HUES48 (cell line): Measurements from ENCODE around the gene CTNNA1.
A peak's percentile ranks its signal among the peaks of the same experiment; 100 is the strongest.
"Not testable (repeated sequence)": the region's sequence is repeated elsewhere in the genome, so short reads cannot be mapped to it uniquely, and the experiment has no call there.

ENCODE experiments used
- H3K27ac ChIP-seq: one replicate; pipeline ENCODE4 v1.7.0; 2013; ENCODE audit warnings: low read depth, low read length, inconsistent platforms
- H3K27me3 ChIP-seq: 2 replicates; pipeline ENCODE4 v1.6.1; 2013; ENCODE audit warnings: mild to moderate bottlenecking, low read length; ENCODE audit not compliant: control insufficient read depth, insufficient read depth
- H3K36me3 ChIP-seq: 2 replicates; pipeline ENCODE4 v1.6.1; 2013; ENCODE audit warnings: low read length; ENCODE audit not compliant: control insufficient read depth, insufficient read depth
- H3K4me1 ChIP-seq: 2 replicates; pipeline ENCODE4 v1.6.1; 2013; ENCODE audit warnings: mild to moderate bottlenecking, low read length; ENCODE audit not compliant: control insufficient read depth, insufficient read depth
- H3K4me3 ChIP-seq: 2 replicates; pipeline ENCODE4 v1.5.1; 2013; ENCODE audit warnings: mild to moderate bottlenecking, low read depth, low read length
- H3K9ac ChIP-seq: 2 replicates; pipeline ENCODE4 v1.6.1; 2013; ENCODE audit warnings: mild to moderate bottlenecking, low read depth, low read length, moderate library complexity
- H3K9me3 ChIP-seq: 2 replicates; pipeline ENCODE4 v1.6.1; 2013; ENCODE audit warnings: low read length; ENCODE audit not compliant: control insufficient read depth, insufficient read depth

CTNNA1 gene

DNA sequence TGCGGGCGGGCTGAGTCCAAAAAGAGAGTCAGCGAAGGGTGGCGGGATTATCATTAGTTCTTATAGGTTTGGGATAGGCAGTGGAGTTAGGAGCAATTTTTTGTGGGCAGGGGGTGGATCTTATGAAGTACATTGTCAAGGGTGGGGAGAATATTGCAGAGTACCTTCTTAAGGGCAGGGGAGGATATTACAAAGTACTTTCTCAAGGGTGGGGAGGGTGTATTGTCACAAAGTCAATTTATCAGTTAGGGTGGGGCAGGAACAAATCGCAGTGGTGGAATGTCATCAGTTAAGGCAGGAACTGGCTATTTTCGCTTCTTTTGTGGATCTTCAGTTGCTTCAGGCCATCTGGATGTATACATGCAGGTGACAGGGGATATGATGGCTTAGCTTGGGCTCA is 81.6 kb downstream of the CTNNA1 start:
- H3K36me3 ChIP-seq, H3K9ac ChIP-seq, H3K9me3 ChIP-seq, H3K27me3 ChIP-seq, H3K4me3 ChIP-seq: not testable (repeated sequence)
- Histone ChIP-seq H3K4me1 (peaks cover 63% of the 10 kb centered on the region), H3K27ac (peak overlapping the region; percentile 91)

DNA sequence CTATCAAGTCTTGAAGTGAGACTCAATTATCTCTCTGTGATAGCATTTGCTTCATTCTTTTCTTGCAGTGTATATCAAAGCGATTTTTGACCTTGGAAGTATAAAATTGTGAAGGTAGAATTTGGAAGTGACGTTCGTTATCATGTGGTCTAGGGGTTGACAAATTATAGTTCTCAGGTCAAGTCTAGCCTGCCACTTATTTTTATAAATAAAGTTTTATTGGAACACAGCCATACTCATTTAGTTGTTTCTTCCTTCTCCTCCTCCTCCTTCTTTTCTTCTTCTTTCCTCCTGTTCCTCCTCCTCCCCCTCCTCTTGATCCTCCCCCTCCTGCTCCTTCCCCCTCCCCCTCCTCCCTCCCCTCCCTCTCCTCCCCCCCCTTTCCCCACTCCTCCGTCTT is 83.9 kb downstream of the CTNNA1 start:
- no peaks in the 10 kb centered on the region for H3K27me3 ChIP-seq

DNA sequence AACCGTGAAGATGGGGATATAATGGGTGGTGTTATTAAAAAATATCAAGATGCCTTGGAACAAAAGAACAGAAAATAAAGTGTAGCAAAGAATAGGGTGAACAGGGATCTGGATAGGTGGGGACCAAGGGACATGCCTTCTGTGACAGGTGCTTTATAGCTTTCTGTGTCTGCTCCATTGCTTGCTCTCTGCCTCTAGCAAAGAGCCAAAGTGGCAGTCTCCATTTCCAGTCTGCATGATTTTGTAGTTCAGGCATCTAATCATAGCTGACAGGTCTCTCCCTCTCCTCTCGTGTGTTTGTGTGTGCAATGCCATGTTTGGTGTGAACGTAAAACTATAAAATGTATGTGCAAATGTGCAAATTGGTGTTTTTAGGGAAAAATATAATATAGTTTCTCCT is 86.9 kb downstream of the CTNNA1 start:
- Histone ChIP-seq H3K9me3 (no peaks in the 10 kb centered on the region), H3K36me3 (no peaks in the 10 kb centered on the region; the same call in 1 of the 2 replicates), H3K4me1 (peaks cover 35% of the 10 kb centered on the region)

More for the DNA sequence above, 83.9 kb downstream of the CTNNA1 start:
- Histone ChIP-seq H3K9ac (no peak overlapping the region), H3K4me1 (peaks cover 45% of the 10 kb centered on the region), H3K4me3 (no peak overlapping the region), H3K36me3 (no peaks in the 10 kb centered on the region; the same call in 1 of the 2 replicates), H3K27ac (no peak overlapping the region), H3K9me3 (no peaks in the 10 kb centered on the region)

DNA sequence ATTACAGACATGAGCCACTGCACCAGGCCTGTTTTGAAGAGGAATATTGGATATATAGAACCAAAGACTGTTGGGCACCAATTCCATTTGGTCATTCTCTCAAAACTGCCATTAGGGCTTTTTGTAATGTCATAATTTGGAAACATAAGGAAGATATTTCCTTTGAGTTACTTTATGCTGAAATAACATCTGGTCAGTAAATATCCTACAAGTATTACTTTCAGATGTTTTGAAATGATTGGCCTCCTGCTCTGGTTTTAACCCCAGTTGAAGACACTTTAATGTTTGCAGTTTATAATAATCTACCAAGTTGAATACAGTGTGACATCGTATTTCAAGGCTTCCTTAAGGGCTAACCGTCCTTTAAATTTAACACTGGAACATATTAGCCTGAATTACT is 88.3 kb downstream of the CTNNA1 start:
- no peaks in the 10 kb centered on the region; the same call in 1 of the 2 replicates for H3K36me3 ChIP-seq
- H3K27me3 ChIP-seq: no peaks in the 10 kb centered on the region
- peaks cover 36% of the 10 kb centered on the region for H3K4me1 ChIP-seq
- no peaks in the 10 kb centered on the region for H3K9me3 ChIP-seq
- no peak overlapping the region for H3K9ac ChIP-seq
- no peak overlapping the region for H3K4me3 ChIP-seq
- H3K27ac ChIP-seq: no peak overlapping the region

More for the DNA sequence above, 86.9 kb downstream of the CTNNA1 start:
- H3K9ac ChIP-seq: no peak overlapping the region
- no peak overlapping the region for H3K4me3 ChIP-seq
- no peaks in the 10 kb centered on the region for H3K27me3 ChIP-seq
- no peak overlapping the region for H3K27ac ChIP-seq

DNA sequence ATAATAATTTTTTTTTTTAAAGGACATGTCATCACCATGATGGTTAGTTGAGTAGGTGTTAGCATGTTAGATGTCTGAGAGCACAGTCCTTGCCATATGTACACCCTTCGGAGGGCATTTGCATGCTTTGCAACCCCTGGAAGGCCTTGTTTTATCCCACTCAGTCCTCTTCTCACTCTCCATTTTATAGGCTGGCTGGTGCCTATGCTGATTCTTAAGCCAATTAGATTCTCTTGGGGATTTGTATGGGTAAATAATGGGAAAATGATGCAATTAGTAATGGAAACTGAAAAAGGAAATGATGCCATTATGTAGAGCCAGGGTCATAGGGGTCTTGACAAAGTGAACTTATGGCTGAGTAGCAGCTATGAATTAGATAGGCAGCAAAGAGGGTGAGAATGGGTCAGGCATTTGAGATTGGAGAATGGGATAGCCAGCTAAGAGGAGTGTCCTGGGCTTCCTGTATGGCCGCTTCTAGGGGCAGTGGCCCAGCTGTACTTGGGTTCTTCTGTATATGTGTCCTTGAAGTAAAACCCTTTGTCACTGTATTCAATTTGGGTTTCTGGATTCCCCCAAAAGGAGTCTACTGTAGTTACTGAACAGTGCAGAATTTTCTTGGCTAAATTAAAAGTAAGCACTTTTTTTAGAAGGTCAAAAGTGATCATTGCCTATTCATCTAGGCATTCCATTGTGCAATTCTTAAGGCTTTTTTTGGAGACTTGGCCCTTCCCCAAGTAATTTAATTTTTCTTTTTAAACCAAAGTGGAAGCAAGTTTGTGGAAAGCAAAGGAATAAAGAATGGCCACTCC is 90.3 kb downstream of the CTNNA1 start:
- Histone ChIP-seq H3K9ac (no peak overlapping the region), H3K27me3 (no peaks in the 10 kb centered on the region), H3K9me3 (no peaks in the 10 kb centered on the region), H3K4me3 (no peak overlapping the region), H3K4me1 (peaks cover 33% of the 10 kb centered on the region), H3K36me3 (no peaks in the 10 kb centered on the region; the same call in 1 of the 2 replicates), H3K27ac (no peak overlapping the region)

DNA sequence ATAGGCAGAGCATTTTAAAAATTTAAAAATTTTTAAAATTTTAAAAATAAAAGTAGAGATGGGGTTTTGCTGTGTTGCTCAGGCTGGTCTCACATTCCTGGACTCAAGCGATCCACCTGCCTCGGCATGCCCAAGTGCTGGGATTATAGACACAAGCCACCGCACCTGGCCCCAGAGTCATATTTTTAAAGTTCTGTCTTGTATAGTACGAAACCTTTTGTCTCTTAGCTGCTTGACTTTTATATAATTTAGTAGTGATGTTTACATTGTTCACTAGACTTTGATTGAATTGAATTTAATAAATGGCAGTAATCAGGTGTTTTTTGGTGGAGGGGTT is 90.9 kb downstream of the CTNNA1 start:
- H3K36me3 ChIP-seq: no peaks in the 10 kb centered on the region; the same call in 1 of the 2 replicates

DNA sequence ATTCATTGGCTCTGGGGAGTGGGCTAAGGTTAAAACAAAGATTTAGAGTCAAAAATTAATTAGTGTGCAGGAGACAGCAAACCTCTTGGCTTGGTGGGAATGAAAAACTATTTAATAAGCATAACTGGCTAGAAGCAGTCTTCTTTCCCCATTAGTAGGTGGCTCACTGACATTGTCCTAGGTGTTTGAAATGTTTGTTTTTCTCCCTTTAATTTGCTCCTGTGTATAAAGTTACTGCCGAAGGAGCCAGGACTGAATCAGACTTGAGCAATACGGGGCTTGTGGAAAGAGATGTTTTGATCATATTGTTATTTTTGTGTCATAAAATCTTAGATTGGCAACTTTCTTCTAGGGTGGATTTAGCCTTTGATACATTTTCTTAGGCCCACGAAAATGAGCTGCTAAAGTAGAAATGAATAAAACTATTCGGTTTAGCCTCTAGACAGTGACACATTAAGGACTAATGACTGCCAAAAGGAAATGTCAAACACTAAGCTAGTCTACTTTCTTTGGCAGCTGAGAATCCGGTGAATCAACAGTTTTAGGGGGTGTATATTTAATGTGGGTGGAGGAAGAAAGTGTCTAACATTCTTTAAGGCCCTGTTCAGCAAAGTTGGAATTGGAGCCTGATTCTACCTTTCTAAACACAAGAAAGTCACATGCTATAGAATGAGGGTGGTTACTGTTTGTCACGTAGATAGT is 91.7 kb downstream of the CTNNA1 start:
- Histone ChIP-seq H3K36me3 (no peaks in the 10 kb centered on the region; the same call in 1 of the 2 replicates), H3K9ac (no peak overlapping the region), H3K4me3 (no peak overlapping the region), H3K27ac (no peak overlapping the region), H3K27me3 (no peaks in the 10 kb centered on the region), H3K9me3 (no peaks in the 10 kb centered on the region), H3K4me1 (peaks cover 41% of the 10 kb centered on the region)

More for the DNA sequence above, 90.9 kb downstream of the CTNNA1 start:
- Histone ChIP-seq H3K9ac (no peak overlapping the region), H3K27ac (no peak overlapping the region), H3K27me3 (no peaks in the 10 kb centered on the region), H3K4me3 (no peak overlapping the region), H3K9me3 (no peaks in the 10 kb centered on the region), H3K4me1 (peaks cover 37% of the 10 kb centered on the region)

DNA sequence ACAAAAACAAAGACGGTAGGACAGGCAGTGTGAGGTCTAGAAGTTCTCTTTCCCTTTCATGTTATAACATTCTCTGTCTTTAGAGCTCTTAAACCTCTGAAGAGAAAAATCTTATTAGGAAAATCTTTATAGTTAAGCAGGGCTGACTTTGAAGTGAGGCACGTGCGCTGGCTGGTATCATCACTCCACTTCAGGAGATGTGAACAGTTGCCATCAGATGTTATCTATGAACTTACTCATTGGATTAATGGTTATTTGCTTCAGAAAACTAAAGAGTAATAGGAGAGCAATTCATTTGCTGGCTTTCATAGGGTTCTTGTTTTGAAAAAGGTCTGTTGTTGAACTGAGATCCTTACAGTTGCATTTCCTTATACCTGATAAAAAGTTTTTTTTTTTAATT is 96.2 kb downstream of the CTNNA1 start:
- H3K36me3 ChIP-seq: no peaks in the 10 kb centered on the region
- H3K4me1 ChIP-seq: peaks cover 43% of the 10 kb centered on the region
- H3K4me3 ChIP-seq: no peak overlapping the region
- H3K9ac ChIP-seq: no peak overlapping the region
- H3K9me3 ChIP-seq: no peaks in the 10 kb centered on the region
- H3K27ac ChIP-seq: no peak overlapping the region
- no peaks in the 10 kb centered on the region for H3K27me3 ChIP-seq

DNA sequence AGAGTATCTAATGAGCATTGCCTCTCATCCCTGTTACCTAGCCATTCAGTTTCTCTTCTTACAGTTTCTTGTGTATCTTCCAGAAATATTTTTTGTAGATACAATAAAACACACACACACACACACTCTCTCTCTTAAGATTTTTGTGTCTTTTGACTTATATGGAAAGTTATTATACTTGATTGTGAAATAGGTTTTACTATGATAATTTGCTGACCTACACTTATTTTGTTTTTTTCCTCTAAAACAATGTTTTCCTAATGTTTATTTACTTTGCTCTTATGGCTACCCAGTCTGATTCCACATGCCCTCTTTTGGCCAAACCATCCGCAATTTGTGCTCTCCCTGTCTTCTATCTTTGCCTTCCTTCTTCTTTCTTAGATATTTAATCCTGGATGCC is 96.7 kb downstream of the CTNNA1 start:
- Histone ChIP-seq H3K36me3 (no peaks in the 10 kb centered on the region), H3K27ac (no peak overlapping the region), H3K9me3 (no peaks in the 10 kb centered on the region), H3K27me3 (no peaks in the 10 kb centered on the region), H3K9ac (no peak overlapping the region), H3K4me3 (no peak overlapping the region), H3K4me1 (peaks cover 39% of the 10 kb centered on the region)

DNA sequence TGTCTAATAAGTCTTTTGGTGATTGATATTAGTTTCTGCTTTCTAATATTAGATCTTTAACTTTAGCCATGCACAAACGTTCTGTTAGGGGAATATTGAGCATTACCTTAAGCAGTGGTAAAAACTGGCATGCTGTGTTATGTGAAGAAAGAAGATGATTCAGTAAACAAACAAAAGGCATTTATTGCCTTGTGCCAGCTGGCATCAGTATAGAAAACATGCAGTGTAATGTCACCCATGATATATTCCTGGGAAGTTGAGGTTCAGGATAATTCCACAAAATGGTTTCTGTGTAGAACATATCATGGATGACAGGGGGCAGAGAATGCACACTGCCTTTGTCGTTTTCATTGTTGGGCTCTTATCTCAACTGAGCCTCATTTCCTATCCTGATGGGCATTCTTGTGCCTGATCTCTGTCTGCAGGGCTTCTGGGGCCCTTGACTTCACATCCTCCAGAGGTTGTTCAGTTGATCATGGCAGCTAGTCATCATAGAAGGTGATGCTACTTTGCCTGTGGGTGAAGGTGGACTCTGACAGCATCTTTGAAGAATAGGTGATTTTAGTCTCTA is 97.7 kb downstream of the CTNNA1 start:
- Histone ChIP-seq H3K36me3 (no peaks in the 10 kb centered on the region), H3K9me3 (no peaks in the 10 kb centered on the region), H3K4me3 (no peak overlapping the region), H3K27ac (no peak overlapping the region), H3K9ac (no peak overlapping the region), H3K27me3 (no peaks in the 10 kb centered on the region), H3K4me1 (peaks cover 35% of the 10 kb centered on the region)

DNA sequence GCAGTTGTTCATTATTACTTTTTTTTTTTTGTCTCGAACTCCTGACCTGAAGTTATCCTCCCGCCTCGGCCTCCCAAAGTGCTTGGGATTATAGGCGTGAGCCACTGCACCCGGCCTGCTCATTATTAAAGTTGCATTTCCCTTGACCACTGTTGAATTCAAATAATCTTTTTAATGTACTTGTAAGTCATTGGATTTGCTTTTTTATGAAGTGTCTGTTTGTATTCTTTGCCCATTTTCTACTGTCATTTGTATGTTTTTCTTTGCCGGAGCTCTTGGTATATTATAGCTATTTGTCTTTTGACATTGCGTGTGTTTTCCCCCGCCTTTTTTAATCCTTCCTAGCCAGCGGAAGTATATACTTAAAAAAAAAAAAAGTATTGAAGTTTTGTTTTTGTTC is 99.9 kb downstream of the CTNNA1 start:
- Histone ChIP-seq H3K4me3 (no peak overlapping the region), H3K4me1 (peaks cover 31% of the 10 kb centered on the region), H3K9me3 (no peaks in the 10 kb centered on the region), H3K9ac (no peak overlapping the region), H3K27me3 (no peaks in the 10 kb centered on the region), H3K36me3 (no peaks in the 10 kb centered on the region; the same call in 1 of the 2 replicates), H3K27ac (no peak overlapping the region)
